Measurements from ENCODE around the gene KRTAP10-3. TPM values are rescaled to one million over a fixed set of nuclear protein-coding genes. Genes with fewer than 3 reads are reported as not detected.

Gene KRTAP10-3
- polyA plus RNA-seq, 1 of the 3 experiments (the other 2 are of a cell fraction) = not detected

- POLR2A ChIA-PET = no interaction called here
- 13% methylated on average over 9 of the region's 13 CpGs for WGBS (ENCODE audit: low lambda C conversion rate)
- H3K27me3 ChIP-seq (ENCODE audit: insufficient read depth) = peaks cover 59% of the 10 kb centered on the region
These were observed 3.3 kb downstream of the KRTAP10-3 start for GRCh38 chr21:44555200-44555875.

GRCh38 chr21:44552681-44553080 lies 5.9 kb downstream of the KRTAP10-3 start:
- no peak overlapping the region for H3K27ac ChIP-seq (ENCODE audit: low read depth in 2 of 2, low read length in 1 of 2)
- DNase-seq = no peak
- H4K20me1 ChIP-seq (ENCODE audit: insufficient read depth) = no peaks in the 10 kb centered on the region
- H3K4me1 ChIP-seq (ENCODE audit: control insufficient read depth in 1 of 2, insufficient read depth in 2 of 2, low read depth in 1 of 2, low read length in 1 of 2) = no peaks in the 10 kb centered on the region
- no peaks in the 10 kb centered on the region for H3F3A ChIP-seq (replicated peaks; ENCODE audit: insufficient read depth)
- no peak overlapping the region for H3K4me3 ChIP-seq (ENCODE audit: low read depth in 2 of 2, low read length in 1 of 2)
- ChIA-PET CTCF (no interaction called here), POLR2A (no interaction called here)
- no peak overlapping the region for H3K4me2 ChIP-seq
- no peak for TF ChIP-seq MEF2A (IDR thresholded peaks at IDR 0.05; ENCODE audit: borderline replicate concordance, low read depth)
- TF ChIP-seq USF1 (IDR thresholded peaks at IDR 0.05; ENCODE audit: borderline replicate concordance, low read depth) = no peak
- TF ChIP-seq IRF3 (IDR thresholded peaks at IDR 0.05; ENCODE audit: low read depth, low read length) = no peak
- no peak overlapping the region for H3K9ac ChIP-seq
- no peak overlapping the region for H2AFZ ChIP-seq (ENCODE audit: low read depth)
- 31% methylated on average over 10 of the region's 13 CpGs for WGBS (ENCODE audit: low lambda C conversion rate)
- H3K9me2 ChIP-seq = no peaks in the 10 kb centered on the region
- peaks cover 61% of the 10 kb centered on the region for H3K27me3 ChIP-seq (ENCODE audit: insufficient read depth)
- no peaks in the 10 kb centered on the region for H3K9me3 ChIP-seq
- no peaks in the 10 kb centered on the region for H3K36me3 ChIP-seq (replicated peaks in 1 of 2; ENCODE audit: control insufficient read depth in 1 of 2, insufficient read depth in 2 of 2, low read length in 1 of 2)
- H3K79me2 ChIP-seq (ENCODE audit: insufficient read depth) = no peaks in the 10 kb centered on the region

More at GRCh38 chr21:44555200-44555875, 3.3 kb downstream of the KRTAP10-3 start:
- Histone ChIP-seq H3K4me1 (ENCODE audit: control insufficient read depth in 1 of 2, insufficient read depth in 2 of 2, low read depth in 1 of 2, low read length in 1 of 2) (no peaks in the 10 kb centered on the region), H3K4me2 (no peak overlapping the region), H4K20me1 (ENCODE audit: insufficient read depth) (no peaks in the 10 kb centered on the region), H3F3A (replicated peaks; ENCODE audit: insufficient read depth) (no peaks in the 10 kb centered on the region), H3K9me2 (no peaks in the 10 kb centered on the region), H2AFZ (ENCODE audit: low read depth) (no peak overlapping the region), H3K36me3 (replicated peaks in 1 of 2; ENCODE audit: control insufficient read depth in 1 of 2, insufficient read depth in 2 of 2, low read length in 1 of 2) (no peaks in the 10 kb centered on the region), H3K9ac (no peak overlapping the region), H3K9me3 (no peaks in the 10 kb centered on the region), H3K27ac (ENCODE audit: low read depth in 2 of 2, low read length in 1 of 2) (no peak overlapping the region), H3K79me2 (ENCODE audit: insufficient read depth) (no peaks in the 10 kb centered on the region), H3K4me3 (ENCODE audit: low read depth in 2 of 2, low read length in 1 of 2) (no peak overlapping the region)
- no peak for TF ChIP-seq RXRA (IDR thresholded peaks at IDR 0.05; ENCODE audit: borderline replicate concordance, low read depth)
- no peak for TF ChIP-seq JUND (IDR thresholded peaks at IDR 0.05)
- no peak for TF ChIP-seq RCOR1 (IDR thresholded peaks at IDR 0.05; ENCODE audit: low read length)
- TF ChIP-seq ELF1 (IDR thresholded peaks at IDR 0.05) = no peak
- no peak for TF ChIP-seq USF1 (IDR thresholded peaks at IDR 0.05; ENCODE audit: borderline replicate concordance, low read depth)
- no peak for TF ChIP-seq ZBTB33 (IDR thresholded peaks at IDR 0.05; ENCODE audit: borderline replicate concordance, low read depth)
- TF ChIP-seq RAD21 (IDR thresholded peaks at IDR 0.05; ENCODE audit: low read length) = no peak
- no peak for TF ChIP-seq FOXJ3 (CRISPR knock-in tag; IDR thresholded peaks at IDR 0.05)
- no peak for TF ChIP-seq NRF1 (IDR thresholded peaks at IDR 0.05; ENCODE audit: low read depth, low read length)
- no peak for TF ChIP-seq EZH2phosphoT487 (IDR thresholded peaks at IDR 0.05; ENCODE audit: borderline replicate concordance, low read depth)
- no peak for TF ChIP-seq NFIC (IDR thresholded peaks at IDR 0.05; ENCODE audit: borderline replicate concordance)
- CTCF ChIA-PET = no interaction called here
- DNase-seq = no peak

Measured in SK-N-SH (cell line).